ENCODE data around the gene HIVEP2.

The HIVEP2 gene

GRCh38 chr6:142886431-142887170 is 58.4 kb downstream of the HIVEP2 start:
- DNase-seq = peak; percentile 52

- DNase-seq = peak; percentile 20
Measured at GRCh38 chr6:142885182-142885867, 59.7 kb downstream of the HIVEP2 start.

- no peak for DNase-seq
Measured at GRCh38 chr6:142884214-142885035, 60.6 kb downstream of the HIVEP2 start.

GRCh38 chr6:142883011-142883410 is 62.0 kb downstream of the HIVEP2 start:
- DNase-seq = no peak

- peak; percentile 61 for DNase-seq
Measured at GRCh38 chr6:142881761-142882160, 63.2 kb downstream of the HIVEP2 start.

GRCh38 chr6:142881290-142881689 is 63.7 kb downstream of the HIVEP2 start:
- DNase-seq = no peak

GRCh38 chr6:142880201-142880600 is 64.8 kb downstream of the HIVEP2 start:
- no peak for DNase-seq

GRCh38 chr6:142879527-142879926 is 65.4 kb downstream of the HIVEP2 start:
- DNase-seq = no peak

- DNase-seq = no peak
Measured at GRCh38 chr6:142879076-142879475, 65.9 kb downstream of the HIVEP2 start.

GRCh38 chr6:142878407-142878806 is 66.6 kb downstream of the HIVEP2 start:
- no peak for DNase-seq

- DNase-seq = peak; percentile 54
Measured at GRCh38 chr6:142874676-142875075, 70.3 kb downstream of the HIVEP2 start.

- no peak for DNase-seq
Measured at GRCh38 chr6:142872376-142872775, 72.6 kb downstream of the HIVEP2 start.

- DNase-seq = no peak
Measured at GRCh38 chr6:142871910-142872331, 73.1 kb downstream of the HIVEP2 start.

GRCh38 chr6:142870787-142871415 is 74.1 kb downstream of the HIVEP2 start:
- DNase-seq = no peak

GRCh38 chr6:142868917-142869316 is 76.1 kb downstream of the HIVEP2 start:
- no peak for DNase-seq

- DNase-seq = peak; percentile 17
Measured at GRCh38 chr6:142867988-142868812, 76.8 kb downstream of the HIVEP2 start.

- peak; percentile 17 for DNase-seq
Measured at GRCh38 chr6:142867355-142867801, 77.6 kb downstream of the HIVEP2 start.

GRCh38 chr6:142863981-142864380 is 81.0 kb downstream of the HIVEP2 start:
- no peak for DNase-seq

- no peak for DNase-seq
Measured at GRCh38 chr6:142861711-142862110, 83.3 kb downstream of the HIVEP2 start.

GRCh38 chr6:142860498-142860897 is 84.5 kb downstream of the HIVEP2 start:
- no peak for DNase-seq

GRCh38 chr6:142857796-142858555 is 87.0 kb downstream of the HIVEP2 start:
- DNase-seq = no peak

Measured in hematopoietic multipotent progenitor cell treated with erythropoietin and hydrocortisone succinate and interleukin-3 and kit ligand, for 8 days (in vitro differentiated cells).